ENCODE results near the gene TTLL11. TPM values are rescaled to one million over a fixed set of nuclear protein-coding genes. Genes with fewer than 3 reads are reported as not detected.

The TTLL11 gene
- total RNA-seq, 1 donor from 2014 or later, result 0.75 TPM

GRCh38 chr9:121960665-121961064 lies 132.4 kb downstream of the TTLL11 start:
- no peak overlapping the region for H3K4me2 ChIP-seq
- peaks cover 5% of the 10 kb centered on the region for H3K4me1 ChIP-seq
- H3K27me3 Mint-ChIP-seq (ENCODE audit: insufficient read depth, low read depth), result peaks cover 5% of the 10 kb centered on the region
- H3K9me3 Mint-ChIP-seq, result no peaks in the 10 kb centered on the region
- no peaks in the 10 kb centered on the region for H3K36me3 Mint-ChIP-seq
- H3K36me3 ChIP-seq, result no peaks in the 10 kb centered on the region
- no peak overlapping the region for H3K9ac ChIP-seq
- H3K4me3 ChIP-seq, result no peak overlapping the region
- no peaks in the 10 kb centered on the region for H4K20me1 ChIP-seq (ENCODE audit: low read depth)
- H3K9me3 ChIP-seq (ENCODE audit: low read depth), result no peaks in the 10 kb centered on the region
- no peaks in the 10 kb centered on the region for H3K79me2 ChIP-seq (ENCODE audit: low read depth)
- no peaks in the 10 kb centered on the region for H3K27me3 ChIP-seq
- H3K4me3 Mint-ChIP-seq, result no peak overlapping the region
- peak overlapping the region; percentile 77 for H2AFZ ChIP-seq (replicated peaks)
- no peak overlapping the region for H3K27ac ChIP-seq
- peak; percentile 39 for DNase-seq (ENCODE audit: low spot score)
- H3K4me1 Mint-ChIP-seq, result peaks cover 2% of the 10 kb centered on the region
- no peaks in the 10 kb centered on the region for H3F3A ChIP-seq (ENCODE audit: low read depth)
- no peak for TF ChIP-seq EZH2phosphoT487 (IDR thresholded peaks at IDR 0.05)
- no peak for TF ChIP-seq EZH2 (IDR thresholded peaks at IDR 0.05)
- TF ChIP-seq CTCF (IDR thresholded peaks at IDR 0.05), result no peak
- H3K27ac Mint-ChIP-seq, result no peak overlapping the region

- Histone ChIP-seq H3F3A (ENCODE audit: low read depth) (no peaks in the 10 kb centered on the region), H3K4me3 (no peak overlapping the region), H3K27ac (no peak overlapping the region), H3K9me3 (ENCODE audit: low read depth) (no peaks in the 10 kb centered on the region), H3K9ac (no peak overlapping the region), H4K20me1 (ENCODE audit: low read depth) (no peaks in the 10 kb centered on the region), H2AFZ (replicated peaks) (no peak overlapping the region), H3K27me3 (no peaks in the 10 kb centered on the region), H3K4me1 (peaks cover 5% of the 10 kb centered on the region), H3K79me2 (ENCODE audit: low read depth) (no peaks in the 10 kb centered on the region), H3K4me2 (no peak overlapping the region), H3K36me3 (no peaks in the 10 kb centered on the region)
- Mint-ChIP-seq H3K4me3 (no peak overlapping the region), H3K9me3 (no peaks in the 10 kb centered on the region), H3K4me1 (peaks cover 2% of the 10 kb centered on the region), H3K27me3 (ENCODE audit: insufficient read depth, low read depth) (peaks cover 5% of the 10 kb centered on the region), H3K27ac (no peak overlapping the region), H3K36me3 (no peaks in the 10 kb centered on the region)
- no peak for TF ChIP-seq EZH2 (IDR thresholded peaks at IDR 0.05)
- TF ChIP-seq EZH2phosphoT487 (IDR thresholded peaks at IDR 0.05), result no peak
- no peak for TF ChIP-seq CTCF (IDR thresholded peaks at IDR 0.05)
- DNase-seq (ENCODE audit: low spot score), result no peak
Measured at GRCh38 chr9:121958530-121958929, 134.6 kb downstream of the TTLL11 start.

GRCh38 chr9:121956808-121957207 lies 136.3 kb downstream of the TTLL11 start:
- H3F3A ChIP-seq (ENCODE audit: low read depth), result no peaks in the 10 kb centered on the region
- no peak overlapping the region for H3K27ac Mint-ChIP-seq
- no peak overlapping the region for H3K27ac ChIP-seq
- H3K4me1 Mint-ChIP-seq, result peaks cover 2% of the 10 kb centered on the region
- peaks cover 3% of the 10 kb centered on the region for H3K27me3 Mint-ChIP-seq (ENCODE audit: insufficient read depth, low read depth)
- DNase-seq (ENCODE audit: low spot score), result no peak
- H3K4me2 ChIP-seq, result no peak overlapping the region
- H3K4me3 ChIP-seq, result no peak overlapping the region
- H3K36me3 ChIP-seq, result no peaks in the 10 kb centered on the region
- no peak overlapping the region for H2AFZ ChIP-seq (replicated peaks)
- no peaks in the 10 kb centered on the region for H4K20me1 ChIP-seq (ENCODE audit: low read depth)
- peaks cover 5% of the 10 kb centered on the region for H3K4me1 ChIP-seq
- no peaks in the 10 kb centered on the region for H3K79me2 ChIP-seq (ENCODE audit: low read depth)
- H3K4me3 Mint-ChIP-seq, result no peak overlapping the region
- H3K27me3 ChIP-seq, result no peaks in the 10 kb centered on the region
- TF ChIP-seq CTCF (IDR thresholded peaks at IDR 0.05) (no peak), EZH2 (IDR thresholded peaks at IDR 0.05) (no peak), EZH2phosphoT487 (IDR thresholded peaks at IDR 0.05) (no peak)
- no peaks in the 10 kb centered on the region for H3K9me3 Mint-ChIP-seq
- H3K9me3 ChIP-seq (ENCODE audit: low read depth), result no peaks in the 10 kb centered on the region
- no peaks in the 10 kb centered on the region for H3K36me3 Mint-ChIP-seq
- H3K9ac ChIP-seq, result no peak overlapping the region

Data from neural progenitor cell (in vitro differentiated cells).